ENCODE measurements around the gene SCARB1.

DNA sequence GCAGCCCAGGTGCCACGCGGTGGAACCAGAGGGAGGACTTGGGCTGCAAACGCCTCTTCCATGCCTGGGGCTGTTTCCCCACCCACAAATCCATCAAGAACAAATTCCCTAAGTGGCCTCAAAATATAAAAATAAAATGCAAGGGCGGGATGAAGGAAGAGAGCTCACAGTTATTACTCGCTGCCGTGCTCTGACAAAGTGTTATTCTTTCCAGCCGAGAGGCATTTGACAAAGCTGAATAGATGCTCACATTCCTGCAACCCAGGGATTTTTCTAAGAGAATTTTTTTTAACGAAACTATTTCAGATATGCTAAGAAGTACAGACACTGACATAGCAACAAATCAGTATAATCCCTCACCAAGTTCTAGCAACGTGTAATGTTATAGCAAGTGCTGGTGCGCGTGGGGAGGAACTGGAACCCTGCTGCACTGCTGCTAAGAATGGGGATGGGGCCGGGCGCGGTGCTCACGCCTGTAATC is 70.7 kb downstream of the SCARB1 start:
- TF ChIP-seq ZFP30 (CRISPR knock-in tag; IDR thresholded peaks at IDR 0.05) (no peak), ZC3H10 (CRISPR knock-in tag; IDR thresholded peaks at IDR 0.05) (no peak), TCF4 (CRISPR knock-in tag; IDR thresholded peaks at IDR 0.05; ENCODE audit: borderline replicate concordance) (no peak), SNAI2 (CRISPR knock-in tag; IDR thresholded peaks at IDR 0.05) (no peak), ZFP3 (CRISPR knock-in tag; IDR thresholded peaks at IDR 0.05) (no peak), ARNTL (CRISPR knock-in tag; IDR thresholded peaks at IDR 0.05; ENCODE audit: borderline replicate concordance, low read depth) (no peak), ESRRG (CRISPR knock-in tag; IDR thresholded peaks at IDR 0.05) (no peak)
- TF ChIP-seq, protein P1, sequence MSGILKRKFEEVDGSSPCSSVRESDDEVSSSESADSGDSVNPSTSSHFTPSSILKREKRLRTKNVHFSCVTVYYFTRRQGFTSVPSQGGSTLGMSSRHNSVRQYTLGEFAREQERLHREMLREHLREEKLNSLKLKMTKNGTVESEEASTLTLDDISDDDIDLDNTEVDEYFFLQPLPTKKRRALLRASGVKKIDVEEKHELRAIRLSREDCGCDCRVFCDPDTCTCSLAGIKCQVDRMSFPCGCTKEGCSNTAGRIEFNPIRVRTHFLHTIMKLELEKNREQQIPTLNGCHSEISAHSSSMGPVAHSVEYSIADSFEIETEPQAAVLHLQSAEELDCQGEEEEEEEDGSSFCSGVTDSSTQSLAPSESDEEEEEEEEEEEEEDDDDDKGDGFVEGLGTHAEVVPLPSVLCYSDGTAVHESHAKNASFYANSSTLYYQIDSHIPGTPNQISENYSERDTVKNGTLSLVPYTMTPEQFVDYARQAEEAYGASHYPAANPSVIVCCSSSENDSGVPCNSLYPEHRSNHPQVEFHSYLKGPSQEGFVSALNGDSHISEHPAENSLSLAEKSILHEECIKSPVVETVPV (CRISPR knock-in tag; IDR thresholded peaks at IDR 0.05): no peak
- TF ChIP-seq, protein P2, sequence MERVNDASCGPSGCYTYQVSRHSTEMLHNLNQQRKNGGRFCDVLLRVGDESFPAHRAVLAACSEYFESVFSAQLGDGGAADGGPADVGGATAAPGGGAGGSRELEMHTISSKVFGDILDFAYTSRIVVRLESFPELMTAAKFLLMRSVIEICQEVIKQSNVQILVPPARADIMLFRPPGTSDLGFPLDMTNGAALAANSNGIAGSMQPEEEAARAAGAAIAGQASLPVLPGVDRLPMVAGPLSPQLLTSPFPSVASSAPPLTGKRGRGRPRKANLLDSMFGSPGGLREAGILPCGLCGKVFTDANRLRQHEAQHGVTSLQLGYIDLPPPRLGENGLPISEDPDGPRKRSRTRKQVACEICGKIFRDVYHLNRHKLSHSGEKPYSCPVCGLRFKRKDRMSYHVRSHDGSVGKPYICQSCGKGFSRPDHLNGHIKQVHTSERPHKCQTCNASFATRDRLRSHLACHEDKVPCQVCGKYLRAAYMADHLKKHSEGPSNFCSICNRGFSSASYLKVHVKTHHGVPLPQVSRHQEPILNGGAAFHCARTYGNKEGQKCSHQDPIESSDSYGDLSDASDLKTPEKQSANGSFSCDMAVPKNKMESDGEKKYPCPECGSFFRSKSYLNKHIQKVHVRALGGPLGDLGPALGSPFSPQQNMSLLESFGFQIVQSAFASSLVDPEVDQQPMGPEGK (CRISPR knock-in tag; IDR thresholded peaks at IDR 0.05; ENCODE audit: borderline replicate concordance): no peak
- TF ChIP-seq, protein P3, sequence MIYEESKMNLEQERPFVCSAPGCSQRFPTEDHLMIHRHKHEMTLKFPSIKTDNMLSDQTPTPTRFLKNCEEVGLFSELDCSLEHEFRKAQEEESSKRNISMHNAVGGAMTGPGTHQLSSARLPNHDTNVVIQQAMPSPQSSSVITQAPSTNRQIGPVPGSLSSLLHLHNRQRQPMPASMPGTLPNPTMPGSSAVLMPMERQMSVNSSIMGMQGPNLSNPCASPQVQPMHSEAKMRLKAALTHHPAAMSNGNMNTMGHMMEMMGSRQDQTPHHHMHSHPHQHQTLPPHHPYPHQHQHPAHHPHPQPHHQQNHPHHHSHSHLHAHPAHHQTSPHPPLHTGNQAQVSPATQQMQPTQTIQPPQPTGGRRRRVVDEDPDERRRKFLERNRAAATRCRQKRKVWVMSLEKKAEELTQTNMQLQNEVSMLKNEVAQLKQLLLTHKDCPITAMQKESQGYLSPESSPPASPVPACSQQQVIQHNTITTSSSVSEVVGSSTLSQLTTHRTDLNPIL (CRISPR knock-in tag; IDR thresholded peaks at IDR 0.05; ENCODE audit: low read depth): no peak
